Measurements from ENCODE around the gene GUCD1. TPM values are rescaled to one million over a fixed set of nuclear protein-coding genes. Genes with fewer than 3 reads are reported as not detected.
A peak's percentile ranks its signal among the peaks of the same experiment; 100 is the strongest.

The GUCD1 gene
- total and polyA plus RNA-seq, 2 of the 13 experiments (the other 11 are each of a cell fraction or from before 2014, with no cell fraction given): 128 to 245 TPM

- TF ChIP-seq NR2F1 (CRISPR knock-in tag; IDR thresholded peaks at IDR 0.05): no peak; a peak in 1 of 4 replicates
- peak; percentile 97 for TF ChIP-seq KLF6 (CRISPR knock-in tag; IDR thresholded peaks at IDR 0.05)
- no peak for TF ChIP-seq CENPT (CRISPR knock-in tag; IDR thresholded peaks at IDR 0.05; ENCODE audit: low read depth)
- TF ChIP-seq ZIK1 (CRISPR knock-in tag; IDR thresholded peaks at IDR 0.05; ENCODE audit: borderline replicate concordance, low read depth): peak; percentile 98
- TF ChIP-seq DZIP1 (CRISPR knock-in tag; IDR thresholded peaks at IDR 0.05): peak; percentile 86; the same call in 1 of the 2 replicates
- no peak for TF ChIP-seq SRSF4 (IDR thresholded peaks at IDR 0.05; ENCODE audit: low read depth, low read length, poor library complexity, severe bottlenecking)
- TF ChIP-seq KDM2A (CRISPR knock-in tag; IDR thresholded peaks at IDR 0.05; ENCODE audit: borderline replicate concordance, low read depth): peak; percentile 88
- TF ChIP-seq SETDB1 (CRISPR knock-in tag; IDR thresholded peaks at IDR 0.05; ENCODE audit: borderline replicate concordance): 0 out of 2 replicates have a peak, but pooled peaks have one; percentile 24
- peak; percentile 97 for TF ChIP-seq ZSCAN21 (CRISPR knock-in tag; IDR thresholded peaks at IDR 0.05; ENCODE audit: borderline replicate concordance)
- peak; percentile 87; the same call in 1 of the 2 replicates for TF ChIP-seq CSRNP1 (CRISPR knock-in tag; IDR thresholded peaks at IDR 0.05)
- peak; percentile 99 for TF ChIP-seq ZGPAT (CRISPR knock-in tag; IDR thresholded peaks at IDR 0.05)
- no peak; the same call in 1 of the 2 replicates for TF ChIP-seq SKIL (CRISPR knock-in tag; IDR thresholded peaks at IDR 0.05; ENCODE audit: borderline replicate concordance)
- TF ChIP-seq DNMT1 (CRISPR knock-in tag; IDR thresholded peaks at IDR 0.05): 0 out of 2 replicates have a peak, but pooled peaks have one; percentile 24
- TF ChIP-seq ZFP82 (CRISPR knock-in tag; IDR thresholded peaks at IDR 0.05; ENCODE audit: borderline replicate concordance): 0 out of 2 replicates have a peak, but pooled peaks have one; percentile 62
- peak; percentile 36; the same call in 1 of the 2 replicates for TF ChIP-seq ZBTB14 (CRISPR knock-in tag; IDR thresholded peaks at IDR 0.05)
- TF ChIP-seq PHF21A (CRISPR knock-in tag; IDR thresholded peaks at IDR 0.05): peak; percentile 90
- TF ChIP-seq RNF2 (conservative IDR thresholded peaks at IDR 0.05; ENCODE audit: low read depth): peak; percentile 85
- TF ChIP-seq MTA3 (CRISPR knock-in tag; IDR thresholded peaks at IDR 0.05): no peak
Observed at GRCh38 chr22:24514241-24515026, 40.5 kb downstream of the GUCD1 start (continued).
